Activated CD8-positive, alpha-beta T cell treated with anti-CD3 and anti-CD28 coated beads for 36 hours (primary cell): ENCODE results near the gene ICAM3. TPM values are rescaled to one million over a fixed set of nuclear protein-coding genes. Genes with fewer than 3 reads are reported as not detected.

Experiments used
- ATAC-seq: fragments of 200-7000 bp; cut with Tn5 transposase; one replicate; pipeline ENCODE4 v1.10.0; 2021; ENCODE audit warnings: mild to moderate bottlenecking, moderate library complexity
- CTCF ChIA-PET: fragments of 350-600 bp; sonication (Branson Sonifier 250); formaldehyde crosslinking; loops from one replicate; lab custom pipeline; 2021; ENCODE audit warnings: antibody characterized with exemption; lab: Charles Lee
- POLR2A ChIA-PET: fragments of 350-600 bp; sonication (Branson Sonifier 250); formaldehyde crosslinking; loops from one replicate; lab custom pipeline; 2021; ENCODE audit warnings: antibody characterized with exemption; lab: Charles Lee
- DNase-seq: peaks from one replicate; pipeline ENCODE4 v3.0.0-alpha.2; 2020
- H3K27ac Mint-ChIP-seq: one replicate; pipeline ENCODE4 v1.8.0; 2021; ENCODE audit warnings: mild to moderate bottlenecking, mixed read lengths
- H3K27me3 Mint-ChIP-seq: one replicate; pipeline ENCODE4 v1.8.0; 2021; ENCODE audit warnings: mixed read lengths
- H3K36me3 Mint-ChIP-seq: one replicate; pipeline ENCODE4 v1.8.0; 2021; ENCODE audit warnings: low read depth, mixed read lengths
- H3K4me1 Mint-ChIP-seq: one replicate; pipeline ENCODE4 v1.8.0; 2021; ENCODE audit warnings: low read depth, mixed read lengths
- H3K4me3 Mint-ChIP-seq: one replicate; pipeline ENCODE4 v1.8.0; 2021; ENCODE audit warnings: mild to moderate bottlenecking, moderate library complexity, mixed read lengths
- H3K9me3 Mint-ChIP-seq: one replicate; pipeline ENCODE4 v1.8.0; 2021; ENCODE audit warnings: mixed read lengths
- intact Hi-C: fragments of 100-400 bp; cut with micrococcal nuclease; formaldehyde crosslinking; loops from one replicate; pipeline ENCODE4 v1.10.0; 2022
- total RNA-seq, 2 experiments: library from RNA; stranded (reverse); gene quantifications; one replicate each; pipeline ENCODE4 v1.2.3, GENCODE V29; 2021
- TF ChIP-seq, protein P1 (sequence below): fragments of 200-600 bp; IDR thresholded peaks from one replicate; pipeline ENCODE4 v1.8.0; 2022; ENCODE audit warnings: antibody characterized with exemption, mild to moderate bottlenecking

Gene ICAM3
- total RNA-seq, 2 experiments from 2014 or later: 106 to 107 TPM

DNA sequence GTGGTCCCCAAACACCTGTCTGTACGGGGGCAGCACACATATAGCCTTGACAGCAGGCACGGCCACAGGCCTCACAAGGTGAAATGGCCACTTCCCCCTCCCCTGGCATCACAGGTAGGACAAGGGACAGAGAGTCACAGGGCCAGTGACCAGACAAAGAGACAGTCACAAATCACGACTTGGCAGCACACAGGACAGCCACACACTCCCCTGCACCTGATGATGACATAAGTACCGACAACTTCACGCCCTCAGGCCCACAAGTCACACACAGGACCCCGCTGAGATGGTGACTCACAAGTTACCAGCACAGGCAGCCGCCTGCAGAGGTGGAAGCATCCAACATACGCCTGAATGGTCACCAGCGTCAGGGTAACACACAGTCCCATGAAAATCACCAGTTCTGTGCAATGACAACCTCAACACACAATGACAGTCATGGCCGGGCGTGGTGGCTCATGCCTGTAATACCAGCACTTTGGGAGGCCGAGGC lies 24.4 kb upstream of the ICAM3 start:
- Mint-ChIP-seq H3K4me1 (peaks cover 4% of the 10 kb centered on the region), H3K27me3 (no peaks in the 10 kb centered on the region), H3K4me3 (no peak overlapping the region), H3K27ac (no peak overlapping the region), H3K36me3 (peaks cover 27% of the 10 kb centered on the region), H3K9me3 (no peaks in the 10 kb centered on the region)
- TF ChIP-seq, protein P1, sequence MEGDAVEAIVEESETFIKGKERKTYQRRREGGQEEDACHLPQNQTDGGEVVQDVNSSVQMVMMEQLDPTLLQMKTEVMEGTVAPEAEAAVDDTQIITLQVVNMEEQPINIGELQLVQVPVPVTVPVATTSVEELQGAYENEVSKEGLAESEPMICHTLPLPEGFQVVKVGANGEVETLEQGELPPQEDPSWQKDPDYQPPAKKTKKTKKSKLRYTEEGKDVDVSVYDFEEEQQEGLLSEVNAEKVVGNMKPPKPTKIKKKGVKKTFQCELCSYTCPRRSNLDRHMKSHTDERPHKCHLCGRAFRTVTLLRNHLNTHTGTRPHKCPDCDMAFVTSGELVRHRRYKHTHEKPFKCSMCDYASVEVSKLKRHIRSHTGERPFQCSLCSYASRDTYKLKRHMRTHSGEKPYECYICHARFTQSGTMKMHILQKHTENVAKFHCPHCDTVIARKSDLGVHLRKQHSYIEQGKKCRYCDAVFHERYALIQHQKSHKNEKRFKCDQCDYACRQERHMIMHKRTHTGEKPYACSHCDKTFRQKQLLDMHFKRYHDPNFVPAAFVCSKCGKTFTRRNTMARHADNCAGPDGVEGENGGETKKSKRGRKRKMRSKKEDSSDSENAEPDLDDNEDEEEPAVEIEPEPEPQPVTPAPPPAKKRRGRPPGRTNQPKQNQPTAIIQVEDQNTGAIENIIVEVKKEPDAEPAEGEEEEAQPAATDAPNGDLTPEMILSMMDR: no peak
- CTCF ChIA-PET: no interaction called here
- DNase-seq: no peak
- POLR2A ChIA-PET: no interaction called here
- intact Hi-C loops: no loop called here
- ATAC-seq: peak; percentile 21

DNA sequence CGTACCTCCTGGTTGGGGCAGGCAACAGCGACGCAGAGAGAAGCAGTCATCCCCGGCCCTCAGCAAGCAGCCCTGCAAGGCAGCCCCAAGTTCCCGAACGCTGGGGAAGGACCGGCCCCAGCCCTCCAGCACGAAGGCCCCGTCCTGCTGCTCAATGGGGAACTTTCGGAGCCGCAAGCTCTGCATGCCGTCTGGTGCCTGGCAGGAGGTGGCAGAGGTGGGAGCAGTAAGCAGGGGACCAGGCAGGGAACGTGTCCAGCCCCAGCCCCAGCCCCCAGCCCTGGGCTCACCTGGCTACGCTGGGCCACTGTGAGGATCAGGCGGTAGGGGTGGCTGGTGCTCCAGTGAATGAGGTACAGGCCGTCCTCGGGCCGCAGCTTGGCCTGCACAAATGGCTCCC lies 22.8 kb upstream of the ICAM3 start:
- Mint-ChIP-seq H3K4me3 (no peak overlapping the region), H3K27me3 (no peaks in the 10 kb centered on the region), H3K4me1 (no peaks in the 10 kb centered on the region), H3K36me3 (peaks cover 20% of the 10 kb centered on the region), H3K27ac (no peak overlapping the region), H3K9me3 (no peaks in the 10 kb centered on the region)
- TF ChIP-seq, protein P1: no peak
- intact Hi-C loops: no loop called here
- ChIA-PET CTCF (no interaction called here), POLR2A (interaction anchor here (1.3 to 1.5 kb wide), 2 partner anchors 8 to 18 kb away, joined by 3 to 4 read pairs; no protein-coding TSS in a partner anchor)
- ATAC-seq (no peak), DNase-seq (no peak)

DNA sequence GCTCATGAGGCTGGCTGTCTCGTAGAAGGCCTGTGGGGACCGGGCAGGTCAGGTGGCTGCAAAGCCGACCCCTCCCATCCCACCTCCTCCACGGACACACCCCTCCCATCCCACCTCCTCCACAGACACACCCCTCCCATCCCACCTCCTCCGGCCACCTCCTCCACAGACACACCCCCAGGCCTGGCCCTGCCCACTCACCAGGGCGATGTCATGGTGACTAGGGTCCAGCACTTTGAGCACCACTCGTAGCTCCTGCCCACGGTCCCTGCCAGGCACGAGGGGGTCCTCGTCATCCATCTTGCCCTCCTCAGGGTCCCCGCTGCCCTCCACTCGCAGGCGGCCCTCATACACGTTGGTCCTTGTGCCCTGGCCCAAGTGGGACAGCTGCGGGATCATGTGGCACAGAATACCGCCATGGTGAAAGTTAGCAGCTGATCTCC lies 22.2 kb upstream of the ICAM3 start:
- DNase-seq: no peak
- Mint-ChIP-seq H3K27ac (no peak overlapping the region), H3K9me3 (no peaks in the 10 kb centered on the region), H3K27me3 (no peaks in the 10 kb centered on the region), H3K4me1 (no peaks in the 10 kb centered on the region), H3K4me3 (no peak overlapping the region), H3K36me3 (peaks cover 17% of the 10 kb centered on the region)
- intact Hi-C loops: no loop called here
- TF ChIP-seq, protein P1: no peak
- no peak for ATAC-seq
- ChIA-PET POLR2A (interaction anchor here (1.0 to 1.5 kb wide), 2 partner anchors 17 to 26 kb away, joined by 3 to 4 read pairs; no protein-coding TSS in a partner anchor), CTCF (interaction anchor here (1.0 kb wide), 1 partner anchor 27 kb away, joined by 3 read pairs; no protein-coding TSS in a partner anchor)

DNA sequence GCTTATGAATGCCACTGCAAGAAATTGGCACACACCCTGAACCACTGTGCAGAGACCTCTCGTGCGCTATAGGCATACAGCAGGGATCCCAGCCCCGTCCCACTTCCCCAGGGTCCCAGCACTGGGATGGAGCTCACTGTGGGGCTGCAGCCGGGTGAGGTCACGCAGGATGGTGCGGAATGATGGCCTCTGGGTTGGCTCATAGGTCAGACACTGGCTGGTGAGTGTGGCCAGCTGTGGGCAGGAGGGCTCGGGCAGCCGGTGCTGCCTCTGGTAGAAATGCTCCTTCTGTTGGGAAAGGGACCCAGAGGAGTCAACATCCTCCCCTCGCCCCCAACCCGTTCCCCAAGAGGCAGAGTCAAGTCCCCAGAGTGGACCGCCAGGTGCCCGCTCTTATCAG lies 17.0 kb upstream of the ICAM3 start:
- intact Hi-C loops: no loop called here
- Mint-ChIP-seq H3K36me3 (peaks cover 26% of the 10 kb centered on the region), H3K4me1 (no peaks in the 10 kb centered on the region), H3K9me3 (no peaks in the 10 kb centered on the region), H3K4me3 (no peak overlapping the region), H3K27me3 (no peaks in the 10 kb centered on the region), H3K27ac (no peak overlapping the region)
- ATAC-seq (no peak), DNase-seq (no peak)
- ChIA-PET POLR2A (no interaction called here), CTCF (no interaction called here)
- TF ChIP-seq, protein P1: no peak

DNA sequence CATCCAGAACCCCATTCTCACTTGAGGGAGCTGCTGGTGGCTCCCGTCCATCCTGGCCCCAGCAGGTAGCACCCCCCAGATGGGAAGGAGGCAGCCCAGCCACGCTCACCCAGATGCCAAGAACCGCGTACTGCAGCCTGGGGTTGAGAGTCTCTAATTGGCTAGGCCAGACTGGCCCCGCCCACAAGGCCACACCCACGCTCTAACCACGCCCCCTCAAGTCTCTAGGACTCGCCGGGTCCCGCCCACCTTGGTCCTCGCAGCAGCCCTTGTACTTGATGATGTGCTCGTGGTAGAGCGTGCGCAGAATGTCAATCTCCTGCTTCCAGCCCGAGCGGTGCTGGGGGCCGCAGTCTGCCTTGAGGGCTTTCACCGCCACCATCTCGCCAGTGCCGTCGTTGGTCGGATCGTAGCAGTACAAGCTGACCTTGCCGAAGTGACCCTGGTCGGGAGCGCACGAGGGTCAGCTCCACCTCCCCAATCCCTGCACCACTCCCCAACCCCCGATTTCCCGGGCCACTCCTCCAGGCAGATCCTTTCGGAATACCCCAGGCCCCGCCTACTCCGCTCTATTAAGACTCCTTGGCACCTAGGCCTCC lies 14.5 kb upstream of the ICAM3 start:
- ChIA-PET POLR2A (interaction anchor here (0.8 to 1.5 kb wide), 4 partner anchors 9 to 83 kb away, joined by 3 read pairs; no protein-coding TSS in a partner anchor), CTCF (interaction anchor here (1.2 kb wide), 1 partner anchor 35 kb away, joined by 3 read pairs; no protein-coding TSS in a partner anchor)
- Mint-ChIP-seq H3K4me1 (no peaks in the 10 kb centered on the region), H3K36me3 (peaks cover 27% of the 10 kb centered on the region), H3K27me3 (no peaks in the 10 kb centered on the region), H3K27ac (no peak overlapping the region), H3K4me3 (no peak overlapping the region), H3K9me3 (no peaks in the 10 kb centered on the region)
- ATAC-seq (peak; percentile 80), DNase-seq (peak; percentile 71)
- intact Hi-C loops: no loop called here
- TF ChIP-seq, protein P1: no peak
